Epithelial cell of esophagus (primary cell): ENCODE results near the gene MPHOSPH9.

Source experiments
- DNase-seq: peaks from one replicate; pipeline ENCODE4 v3.0.0; 2010; ENCODE audit warnings: low read depth
- H3K4me3 ChIP-seq: 2 replicates; pipeline ENCODE4 v1.5.1; 2011; ENCODE audit warnings: mild to moderate bottlenecking, low read length, control low read depth
- CTCF ChIP-seq: IDR thresholded peaks from 2 replicates; pipeline ENCODE4 v1.5.1; 2011; ENCODE audit warnings: low read depth, mild to moderate bottlenecking, low read length, control low read depth, inconsistent platforms; ENCODE audit not compliant: insufficient read depth; ENCODE audit errors: missing control alignments

Gene MPHOSPH9

GRCh38 chr12:123109319-123109772 is 123.6 kb downstream of the MPHOSPH9 start:
- DNase-seq, result no peak
- H3K4me3 ChIP-seq, result no peak overlapping the region
- TF ChIP-seq CTCF, result no peak

GRCh38 chr12:123108682-123109066 is 124.3 kb downstream of the MPHOSPH9 start:
- H3K4me3 ChIP-seq, result no peak overlapping the region
- no peak for DNase-seq
- TF ChIP-seq CTCF, result no peak

- H3K4me3 ChIP-seq, result no peak overlapping the region
- no peak for TF ChIP-seq CTCF
- no peak for DNase-seq
These were observed 124.8 kb downstream of the MPHOSPH9 start for GRCh38 chr12:123107926-123108681.

- H3K4me3 ChIP-seq, result no peak overlapping the region
- TF ChIP-seq CTCF, result no peak
- no peak for DNase-seq
These were observed 126.1 kb downstream of the MPHOSPH9 start for GRCh38 chr12:123106640-123107359.

GRCh38 chr12:123105211-123105826 is 127.6 kb downstream of the MPHOSPH9 start:
- H3K4me3 ChIP-seq, result no peak overlapping the region
- DNase-seq, result peak; percentile 40
- TF ChIP-seq CTCF, result no peak

- DNase-seq, result no peak
- no peak for TF ChIP-seq CTCF
- no peak overlapping the region for H3K4me3 ChIP-seq
These were observed 128.1 kb downstream of the MPHOSPH9 start for GRCh38 chr12:123104809-123105208.
